H1 (cell line): ENCODE data around the gene STAC. TPM values are rescaled to one million over a fixed set of nuclear protein-coding genes. Genes with fewer than 3 reads are reported as not detected.

Experiments used
- CHD1 ChIP-seq: IDR thresholded peaks from 2 replicates; pipeline ENCODE4 v1.6.1; 2012; ENCODE audit warnings: low read depth, low read length, improper control_type of control experiment
- CHD2 ChIP-seq: IDR thresholded peaks from 2 replicates; pipeline ENCODE4 v1.6.1; 2012; ENCODE audit warnings: low read length, improper control_type of control experiment
- EZH2 ChIP-seq: fragments of 200-600 bp; sonication (generic); IDR thresholded peaks from 2 replicates; pipeline ENCODE4 v1.7.1; 2012; ENCODE audit warnings: low read depth, mild to moderate bottlenecking, moderate library complexity, low read length, inconsistent platforms; ENCODE audit not compliant: severe bottlenecking
- HDAC6 ChIP-seq: IDR thresholded peaks from one replicate; pipeline ENCODE4 v1.7.1; 2012; ENCODE audit warnings: low read depth, mild to moderate bottlenecking, inconsistent platforms, low read length, moderate library complexity
- NANOG ChIP-seq: IDR thresholded peaks from 2 replicates; pipeline ENCODE4 v1.6.1; 2011; ENCODE audit warnings: low read length, low read depth, mild to moderate bottlenecking, inconsistent platforms; ENCODE audit not compliant: insufficient read depth, poor library complexity, severe bottlenecking
- RNF2 ChIP-seq: fragments of 200-900, 300-1000 bp; sonication (generic); IDR thresholded peaks from 2 replicates; pipeline ENCODE4 v1.7.1; 2016; ENCODE audit warnings: borderline replicate concordance, low read depth, mild to moderate bottlenecking, antibody characterized with exemption, low read length; ENCODE audit not compliant: poor library complexity, severe bottlenecking; ENCODE audit errors: missing control alignments
- SP2 ChIP-seq: IDR thresholded peaks from 2 replicates; pipeline ENCODE4 v1.6.1; 2012; ENCODE audit warnings: mild to moderate bottlenecking, low read length, inconsistent platforms
- SRF ChIP-seq: IDR thresholded peaks from 2 replicates; pipeline ENCODE4 v1.6.1; 2011; ENCODE audit warnings: mild to moderate bottlenecking, low read depth, low read length, moderate library complexity
- TAF1 ChIP-seq: IDR thresholded peaks from 2 replicates; pipeline ENCODE4 v1.6.1; 2011; ENCODE audit warnings: mild to moderate bottlenecking, low read depth, low read length
- TBP ChIP-seq: IDR thresholded peaks from 2 replicates; pipeline ENCODE4 v1.6.1; 2011; ENCODE audit warnings: low read depth, low read length, improper control_type of control experiment
- polyA plus RNA-seq, 7 experiments: library from polyadenylated mRNA; depleted of rRNA in 3 of 7; stranded (reverse) in 5 of 7; unstranded in 2 of 7; fragments of >200 nt in 5 of 7; fragments of 200-250 nt in 2 of 7; gene quantifications; 1 replicate in 5 of 7; 2 replicates in 1 of 7; 4 replicates in 1 of 7; pipeline versions ENCODE4 v1.2.1 to v1.2.3, GENCODE V29; 2011 to 2013; ENCODE audit warnings: missing spikeins in 2 of 7, mixed read lengths in 2 of 7
- total RNA-seq: library from RNA; stranded (reverse); fragmentation: NEBNext Ultra II Directional; extraction: Animal tissue kit (Norgen Biotek cat#: 25700); gene quantifications from 2 replicates; pipeline ENCODE4 v1.2.1, GENCODE V29; 2021
- TF ChIP-seq, protein P1 (sequence below): fragments of 300-600 bp; sonication (generic); IDR thresholded peaks from 2 replicates; pipeline ENCODE4 v1.7.1; 2012; ENCODE audit warnings: low read length, moderate library complexity, mild to moderate bottlenecking, inconsistent platforms; ENCODE audit not compliant: insufficient replicate concordance

STAC gene
- total and polyA plus RNA-seq, 2 of the 8 experiments (the other 6 are each of a cell fraction or from before 2014, with no cell fraction given) = 8.0 to 18.1 TPM

DNA sequence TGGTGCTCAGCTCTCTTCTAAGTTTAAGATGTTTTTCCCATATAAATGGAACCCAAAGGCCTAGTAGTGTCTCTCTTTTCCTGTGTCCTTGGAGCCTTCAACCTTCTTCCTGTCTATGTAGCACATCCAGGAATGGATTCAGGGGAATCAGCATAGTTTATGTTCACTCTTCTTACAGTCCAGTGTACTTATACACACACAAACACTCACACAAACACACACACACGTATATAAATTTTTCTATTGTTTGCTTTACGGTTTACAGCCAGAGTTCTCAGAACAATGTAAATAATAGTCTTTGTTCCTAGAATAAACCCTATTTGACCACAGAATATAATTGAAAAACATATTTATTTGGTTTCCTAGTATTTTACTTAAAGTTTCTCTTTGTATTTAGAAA is 36.9 kb downstream of the STAC start (continued):
- TF ChIP-seq, protein P1, sequence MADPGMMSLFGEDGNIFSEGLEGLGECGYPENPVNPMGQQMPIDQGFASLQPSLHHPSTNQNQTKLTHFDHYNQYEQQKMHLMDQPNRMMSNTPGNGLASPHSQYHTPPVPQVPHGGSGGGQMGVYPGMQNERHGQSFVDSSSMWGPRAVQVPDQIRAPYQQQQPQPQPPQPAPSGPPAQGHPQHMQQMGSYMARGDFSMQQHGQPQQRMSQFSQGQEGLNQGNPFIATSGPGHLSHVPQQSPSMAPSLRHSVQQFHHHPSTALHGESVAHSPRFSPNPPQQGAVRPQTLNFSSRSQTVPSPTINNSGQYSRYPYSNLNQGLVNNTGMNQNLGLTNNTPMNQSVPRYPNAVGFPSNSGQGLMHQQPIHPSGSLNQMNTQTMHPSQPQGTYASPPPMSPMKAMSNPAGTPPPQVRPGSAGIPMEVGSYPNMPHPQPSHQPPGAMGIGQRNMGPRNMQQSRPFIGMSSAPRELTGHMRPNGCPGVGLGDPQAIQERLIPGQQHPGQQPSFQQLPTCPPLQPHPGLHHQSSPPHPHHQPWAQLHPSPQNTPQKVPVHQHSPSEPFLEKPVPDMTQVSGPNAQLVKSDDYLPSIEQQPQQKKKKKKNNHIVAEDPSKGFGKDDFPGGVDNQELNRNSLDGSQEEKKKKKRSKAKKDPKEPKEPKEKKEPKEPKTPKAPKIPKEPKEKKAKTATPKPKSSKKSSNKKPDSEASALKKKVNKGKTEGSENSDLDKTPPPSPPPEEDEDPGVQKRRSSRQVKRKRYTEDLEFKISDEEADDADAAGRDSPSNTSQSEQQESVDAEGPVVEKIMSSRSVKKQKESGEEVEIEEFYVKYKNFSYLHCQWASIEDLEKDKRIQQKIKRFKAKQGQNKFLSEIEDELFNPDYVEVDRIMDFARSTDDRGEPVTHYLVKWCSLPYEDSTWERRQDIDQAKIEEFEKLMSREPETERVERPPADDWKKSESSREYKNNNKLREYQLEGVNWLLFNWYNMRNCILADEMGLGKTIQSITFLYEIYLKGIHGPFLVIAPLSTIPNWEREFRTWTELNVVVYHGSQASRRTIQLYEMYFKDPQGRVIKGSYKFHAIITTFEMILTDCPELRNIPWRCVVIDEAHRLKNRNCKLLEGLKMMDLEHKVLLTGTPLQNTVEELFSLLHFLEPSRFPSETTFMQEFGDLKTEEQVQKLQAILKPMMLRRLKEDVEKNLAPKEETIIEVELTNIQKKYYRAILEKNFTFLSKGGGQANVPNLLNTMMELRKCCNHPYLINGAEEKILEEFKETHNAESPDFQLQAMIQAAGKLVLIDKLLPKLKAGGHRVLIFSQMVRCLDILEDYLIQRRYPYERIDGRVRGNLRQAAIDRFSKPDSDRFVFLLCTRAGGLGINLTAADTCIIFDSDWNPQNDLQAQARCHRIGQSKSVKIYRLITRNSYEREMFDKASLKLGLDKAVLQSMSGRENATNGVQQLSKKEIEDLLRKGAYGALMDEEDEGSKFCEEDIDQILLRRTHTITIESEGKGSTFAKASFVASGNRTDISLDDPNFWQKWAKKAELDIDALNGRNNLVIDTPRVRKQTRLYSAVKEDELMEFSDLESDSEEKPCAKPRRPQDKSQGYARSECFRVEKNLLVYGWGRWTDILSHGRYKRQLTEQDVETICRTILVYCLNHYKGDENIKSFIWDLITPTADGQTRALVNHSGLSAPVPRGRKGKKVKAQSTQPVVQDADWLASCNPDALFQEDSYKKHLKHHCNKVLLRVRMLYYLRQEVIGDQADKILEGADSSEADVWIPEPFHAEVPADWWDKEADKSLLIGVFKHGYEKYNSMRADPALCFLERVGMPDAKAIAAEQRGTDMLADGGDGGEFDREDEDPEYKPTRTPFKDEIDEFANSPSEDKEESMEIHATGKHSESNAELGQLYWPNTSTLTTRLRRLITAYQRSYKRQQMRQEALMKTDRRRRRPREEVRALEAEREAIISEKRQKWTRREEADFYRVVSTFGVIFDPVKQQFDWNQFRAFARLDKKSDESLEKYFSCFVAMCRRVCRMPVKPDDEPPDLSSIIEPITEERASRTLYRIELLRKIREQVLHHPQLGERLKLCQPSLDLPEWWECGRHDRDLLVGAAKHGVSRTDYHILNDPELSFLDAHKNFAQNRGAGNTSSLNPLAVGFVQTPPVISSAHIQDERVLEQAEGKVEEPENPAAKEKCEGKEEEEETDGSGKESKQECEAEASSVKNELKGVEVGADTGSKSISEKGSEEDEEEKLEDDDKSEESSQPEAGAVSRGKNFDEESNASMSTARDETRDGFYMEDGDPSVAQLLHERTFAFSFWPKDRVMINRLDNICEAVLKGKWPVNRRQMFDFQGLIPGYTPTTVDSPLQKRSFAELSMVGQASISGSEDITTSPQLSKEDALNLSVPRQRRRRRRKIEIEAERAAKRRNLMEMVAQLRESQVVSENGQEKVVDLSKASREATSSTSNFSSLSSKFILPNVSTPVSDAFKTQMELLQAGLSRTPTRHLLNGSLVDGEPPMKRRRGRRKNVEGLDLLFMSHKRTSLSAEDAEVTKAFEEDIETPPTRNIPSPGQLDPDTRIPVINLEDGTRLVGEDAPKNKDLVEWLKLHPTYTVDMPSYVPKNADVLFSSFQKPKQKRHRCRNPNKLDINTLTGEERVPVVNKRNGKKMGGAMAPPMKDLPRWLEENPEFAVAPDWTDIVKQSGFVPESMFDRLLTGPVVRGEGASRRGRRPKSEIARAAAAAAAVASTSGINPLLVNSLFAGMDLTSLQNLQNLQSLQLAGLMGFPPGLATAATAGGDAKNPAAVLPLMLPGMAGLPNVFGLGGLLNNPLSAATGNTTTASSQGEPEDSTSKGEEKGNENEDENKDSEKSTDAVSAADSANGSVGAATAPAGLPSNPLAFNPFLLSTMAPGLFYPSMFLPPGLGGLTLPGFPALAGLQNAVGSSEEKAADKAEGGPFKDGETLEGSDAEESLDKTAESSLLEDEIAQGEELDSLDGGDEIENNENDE = no peak
- TF ChIP-seq CHD2 (no peak), TAF1 (no peak), EZH2 (no peak), CHD1 (no peak), HDAC6 (no peak), TBP (no peak), RNF2 (no peak), NANOG (no peak), SRF (no peak), SP2 (no peak)
